HEK293 (cell line): Measurements from ENCODE around the gene AURKAIP1.

ENCODE experiments used
- CTCF ChIP-seq: fragments of 450-650 bp; formaldehyde crosslinking; IDR thresholded peaks from 2 replicates; pipeline ENCODE4 v1.5.1; 2016; ENCODE audit warnings: missing biosample characterization, missing genetic modification characterization
- INSM2 ChIP-seq: fragments of 450-650 bp; formaldehyde crosslinking; IDR thresholded peaks from 2 replicates; pipeline ENCODE4 v1.5.1; 2016; ENCODE audit warnings: missing biosample characterization, missing genetic modification characterization
- KLF16 ChIP-seq: fragments of 450-650 bp; formaldehyde crosslinking; IDR thresholded peaks from 2 replicates; pipeline ENCODE4 v1.5.1; 2017; ENCODE audit warnings: missing biosample characterization, missing genetic modification characterization
- KLF7 ChIP-seq: fragments of 450-650 bp; formaldehyde crosslinking; IDR thresholded peaks from 2 replicates; pipeline ENCODE4 v1.5.1; 2016; ENCODE audit warnings: missing biosample characterization, missing genetic modification characterization, borderline replicate concordance
- PRDM1 ChIP-seq: fragments of 450-650 bp; formaldehyde crosslinking; IDR thresholded peaks from 2 replicates; pipeline ENCODE4; 2016; ENCODE audit warnings: missing biosample characterization, missing genetic modification characterization
- PRDM6 ChIP-seq: fragments of 450-650 bp; formaldehyde crosslinking; IDR thresholded peaks from 2 replicates; pipeline ENCODE4 v1.5.1; 2017; ENCODE audit warnings: missing biosample characterization, missing genetic modification characterization
- SALL2 ChIP-seq: fragments of 450-650 bp; formaldehyde crosslinking; IDR thresholded peaks from 2 replicates; pipeline ENCODE4 v1.5.0; 2017; ENCODE audit warnings: missing biosample characterization, mild to moderate bottlenecking, missing genetic modification characterization, borderline replicate concordance
- TSHZ1 ChIP-seq: fragments of 450-650 bp; formaldehyde crosslinking; IDR thresholded peaks from 2 replicates; pipeline ENCODE4 v1.5.1; 2016; ENCODE audit warnings: missing biosample characterization, missing genetic modification characterization, borderline replicate concordance
- ZFP37 ChIP-seq: fragments of 450-650 bp; formaldehyde crosslinking; IDR thresholded peaks from 2 replicates; pipeline ENCODE4 v1.5.1; 2016; ENCODE audit warnings: missing biosample characterization, missing genetic modification characterization
- ZNF10 ChIP-seq: fragments of 450-650 bp; formaldehyde crosslinking; IDR thresholded peaks from 2 replicates; pipeline ENCODE4 v1.5.1; 2017; ENCODE audit warnings: missing biosample characterization, missing genetic modification characterization
- ZNF112 ChIP-seq: fragments of 450-650 bp; formaldehyde crosslinking; IDR thresholded peaks from 2 replicates; pipeline ENCODE4 v1.5.0; 2017; ENCODE audit warnings: missing biosample characterization, missing genetic modification characterization
- ZNF114 ChIP-seq: fragments of 450-650 bp; formaldehyde crosslinking; IDR thresholded peaks from 2 replicates; pipeline ENCODE4 v1.5.0; 2017; ENCODE audit warnings: missing biosample characterization, missing genetic modification characterization
- ZNF138 ChIP-seq: fragments of 450-650 bp; formaldehyde crosslinking; IDR thresholded peaks from 2 replicates; pipeline ENCODE4 v1.5.1; 2016; ENCODE audit warnings: missing biosample characterization, missing genetic modification characterization, borderline replicate concordance
- ZNF146 ChIP-seq: fragments of 450-650 bp; formaldehyde crosslinking; IDR thresholded peaks from 2 replicates; pipeline ENCODE4 v1.5.1; 2016; ENCODE audit warnings: missing biosample characterization, missing genetic modification characterization
- ZNF155 ChIP-seq: fragments of 450-650 bp; formaldehyde crosslinking; IDR thresholded peaks from 2 replicates; pipeline ENCODE4 v1.5.1; 2016; ENCODE audit warnings: missing biosample characterization, missing genetic modification characterization
- ZNF214 ChIP-seq: fragments of 450-650 bp; formaldehyde crosslinking; IDR thresholded peaks from 2 replicates; pipeline ENCODE4 v1.5.1; 2017; ENCODE audit warnings: missing biosample characterization, mild to moderate bottlenecking, missing genetic modification characterization, borderline replicate concordance
- ZNF221 ChIP-seq: fragments of 450-650 bp; formaldehyde crosslinking; IDR thresholded peaks from 2 replicates; pipeline ENCODE4 v1.5.1; 2017; ENCODE audit warnings: missing biosample characterization, missing genetic modification characterization, borderline replicate concordance
- ZNF23 ChIP-seq: fragments of 450-650 bp; formaldehyde crosslinking; IDR thresholded peaks from 2 replicates; pipeline ENCODE4 v1.5.1; 2016; ENCODE audit warnings: missing biosample characterization, missing genetic modification characterization, borderline replicate concordance
- ZNF280D ChIP-seq: fragments of 450-650 bp; formaldehyde crosslinking; IDR thresholded peaks from 2 replicates; pipeline ENCODE4 v1.5.1; 2016; ENCODE audit warnings: missing biosample characterization, missing genetic modification characterization
- ZNF341 ChIP-seq: fragments of 450-650 bp; formaldehyde crosslinking; IDR thresholded peaks from 2 replicates; pipeline ENCODE4; 2016; ENCODE audit warnings: low read depth, missing biosample characterization, missing genetic modification characterization
- ZNF423 ChIP-seq: fragments of 450-650 bp; formaldehyde crosslinking; IDR thresholded peaks from 2 replicates; pipeline ENCODE4 v1.5.1; 2016; ENCODE audit warnings: missing biosample characterization, missing genetic modification characterization
- ZNF426 ChIP-seq: fragments of 450-650 bp; formaldehyde crosslinking; IDR thresholded peaks from 2 replicates; pipeline ENCODE4 v1.5.1; 2017; ENCODE audit warnings: missing biosample characterization, missing genetic modification characterization, mild to moderate bottlenecking, inconsistent platforms, moderate library complexity
- ZNF529 ChIP-seq: fragments of 450-650 bp; formaldehyde crosslinking; IDR thresholded peaks from 2 replicates; pipeline ENCODE4 v1.5.1; 2017; ENCODE audit warnings: missing genetic modification characterization, missing biosample characterization; ENCODE audit not compliant: insufficient replicate concordance
- ZNF561 ChIP-seq: fragments of 450-650 bp; IDR thresholded peaks from 2 replicates; pipeline ENCODE4 v1.5.1; 2018; ENCODE audit warnings: missing biosample characterization, missing genetic modification characterization, borderline replicate concordance
- ZSCAN16 ChIP-seq: fragments of 450-650 bp; formaldehyde crosslinking; IDR thresholded peaks from 2 replicates; pipeline ENCODE4 v1.5.1; 2016; ENCODE audit warnings: missing biosample characterization, missing genetic modification characterization
- ZSCAN23 ChIP-seq: fragments of 450-650 bp; formaldehyde crosslinking; IDR thresholded peaks from 2 replicates; pipeline ENCODE4 v1.5.1; 2016; ENCODE audit warnings: missing biosample characterization, missing genetic modification characterization

The AURKAIP1 gene

GRCh38 chr1:1374929-1375662 is at the start of gene AURKAIP1 (continued):
- TF ChIP-seq PRDM6 (tag by site-specific recombination) (no peak), ZNF23 (tag by site-specific recombination) (no peak), ZNF112 (tag by site-specific recombination) (no peak), KLF7 (tag by site-specific recombination) (peak; percentile 71; the same call in 1 of the 2 replicates), ZNF529 (tag by site-specific recombination) (no peak), PRDM1 (tag by site-specific recombination) (no peak), ZNF138 (no peak), ZFP37 (tag by site-specific recombination) (peak; percentile 100), ZNF423 (tag by site-specific recombination) (no peak), ZNF155 (tag by site-specific recombination) (no peak), ZNF221 (peak; percentile 95), TSHZ1 (tag by site-specific recombination) (peak; percentile 93), CTCF (tag by site-specific recombination) (peak; percentile 99), ZNF214 (tag by site-specific recombination) (no peak), SALL2 (tag by site-specific recombination) (peak; percentile 79; the same call in 1 of the 2 replicates), ZSCAN16 (tag by site-specific recombination) (peak; percentile 84), ZNF10 (tag by site-specific recombination) (no peak; the same call in none of the 2 replicates), INSM2 (tag by site-specific recombination) (peak; percentile 91), ZSCAN23 (peak; percentile 98), ZNF341 (tag by site-specific recombination) (peak; percentile 47; the same call in 1 of the 2 replicates), ZNF561 (tag by site-specific recombination) (peak; percentile 100), ZNF426 (no peak), ZNF280D (no peak), ZNF114 (no peak), KLF16 (peak; percentile 98), ZNF146 (tag by site-specific recombination) (peak; percentile 87)
